G401 (cell line): ENCODE measurements around the gene RPL13. TPM values are rescaled to one million over a fixed set of nuclear protein-coding genes. Genes with fewer than 3 reads are reported as not detected.

Source experiments
- DNase-seq: peaks from one replicate; pipeline ENCODE4 v3.0.0-alpha.2; 2015; ENCODE audit warnings: low spot score
- in situ Hi-C: cut with HindIII; loops from 2 replicates; pipeline ENCODE4 v1.10.0; 2016; ENCODE audit warnings: low sequenced_read_pairs, mixed read lengths
- total RNA-seq: library from RNA; depleted of rRNA; stranded (reverse); fragments of >200 nt; shearing (Covaris generic); gene quantifications from 2 replicates; pipeline ENCODE4 v1.2.3, GENCODE V29; 2014

RPL13 gene
- total RNA-seq, 1 experiment from 2014 or later: 5,258 TPM

DNA sequence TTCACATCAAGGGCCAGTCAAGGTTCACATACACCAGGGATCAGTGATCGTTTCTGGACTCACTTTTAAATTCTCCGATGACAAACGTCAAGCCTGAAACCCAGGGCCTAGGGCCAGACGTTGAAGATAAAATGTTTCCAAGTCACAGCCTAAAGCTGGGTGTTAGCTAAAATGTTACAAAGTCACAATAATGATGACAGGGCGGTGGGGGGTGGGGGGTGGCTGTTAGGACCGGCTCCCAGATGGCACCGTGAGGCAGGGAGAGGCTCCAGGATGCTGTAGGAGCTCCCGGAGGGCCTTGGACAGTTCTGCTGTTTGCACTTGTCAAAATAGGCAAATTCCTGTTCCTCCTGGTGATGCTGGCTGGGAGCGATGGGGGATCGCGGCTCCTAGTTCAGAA is 16.4 kb upstream of the RPL13 start:
- DNase-seq: no peak
- in situ Hi-C loops: no loop called here

DNA sequence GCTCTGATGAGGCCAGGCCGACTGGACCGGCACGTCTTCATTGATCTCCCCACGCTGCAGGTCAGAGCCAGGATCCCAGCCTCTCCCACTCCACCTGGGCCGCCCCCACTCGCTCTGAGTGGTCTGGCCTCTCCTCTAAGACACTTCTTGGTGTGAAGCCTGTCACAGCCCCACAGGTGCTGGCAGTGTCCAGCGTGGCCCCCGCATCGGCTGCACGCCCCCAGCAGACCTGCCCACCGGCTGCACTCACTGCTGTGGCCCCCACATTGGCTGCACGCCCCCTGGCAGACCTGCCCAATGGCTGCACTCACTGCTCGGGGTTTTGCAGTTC is 15.8 kb upstream of the RPL13 start:
- DNase-seq: no peak
- in situ Hi-C loops: no loop called here

DNA sequence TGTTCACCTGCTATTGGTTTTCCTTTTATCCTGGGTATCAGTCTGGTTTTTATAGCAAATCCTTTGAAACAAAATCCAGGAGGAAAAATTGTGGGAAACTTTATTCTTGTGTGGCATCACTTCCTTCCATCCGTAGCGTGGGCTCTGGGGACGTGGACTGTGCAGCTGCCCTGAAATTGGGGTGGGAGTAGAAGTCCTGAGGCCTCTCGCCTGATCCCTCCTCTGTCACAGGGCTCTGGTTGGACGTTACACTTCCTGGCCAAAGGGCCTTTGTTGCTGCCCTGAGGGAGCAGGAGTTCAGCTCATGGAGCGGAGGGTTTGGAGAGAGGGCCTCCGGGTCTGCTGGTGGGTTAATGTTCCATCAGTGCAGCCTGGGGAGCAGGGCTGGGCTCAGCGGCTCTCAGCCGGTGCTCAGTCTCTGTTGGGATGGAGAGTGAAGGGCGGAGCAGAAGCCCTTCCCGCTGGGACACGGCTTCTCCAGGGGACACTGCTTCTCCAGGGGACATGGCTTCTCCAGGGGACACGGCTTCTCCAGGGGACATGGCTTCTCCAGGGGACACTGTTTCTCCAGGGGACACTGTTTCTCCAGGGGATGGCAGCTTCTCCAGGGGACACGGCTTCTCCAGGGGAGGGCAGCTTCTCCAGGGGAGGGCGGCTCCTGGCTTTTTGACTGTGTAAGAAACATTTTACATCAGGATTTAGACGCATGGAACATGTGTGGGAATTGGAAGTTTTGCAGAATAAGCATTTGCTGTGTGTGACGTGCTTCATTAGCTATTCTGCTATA is 15.2 kb upstream of the RPL13 start:
- DNase-seq: no peak
- in situ Hi-C loops: no loop called here

DNA sequence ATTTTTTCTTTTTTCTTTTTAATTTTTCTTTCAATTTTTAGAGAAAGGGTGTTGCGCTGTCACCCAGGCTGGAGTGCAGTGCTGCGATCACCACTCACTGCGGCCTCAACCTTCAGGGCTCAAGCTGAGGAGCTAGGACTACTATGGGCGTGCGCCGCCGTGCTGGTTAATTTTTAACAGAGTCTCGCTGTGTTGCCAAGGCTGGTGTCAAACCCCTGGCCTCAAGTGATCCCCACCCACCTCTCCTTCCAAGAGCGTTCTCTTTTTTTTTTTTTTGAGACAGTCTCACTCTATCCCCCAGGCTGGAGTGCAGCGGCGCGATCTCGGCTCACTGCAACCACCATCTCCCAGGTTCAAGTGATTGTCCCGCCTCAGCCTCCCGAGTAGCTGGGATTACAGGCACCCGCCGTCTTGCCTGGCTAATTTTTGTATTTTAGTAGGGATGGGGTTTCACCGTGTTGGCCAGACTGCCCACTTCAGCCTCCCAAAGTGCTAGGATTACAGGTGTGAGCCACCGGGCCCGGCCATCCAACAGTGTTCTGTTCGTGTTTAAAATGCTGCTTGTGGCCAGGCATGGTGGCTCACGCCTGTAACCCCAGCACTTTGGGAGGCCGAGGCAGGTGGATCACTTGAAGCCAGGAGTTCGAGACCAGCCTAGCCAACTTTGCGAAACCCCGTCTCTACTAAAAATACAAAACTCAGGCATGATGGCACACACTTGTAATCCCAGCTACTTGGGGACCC is 14.5 kb upstream of the RPL13 start:
- DNase-seq: no peak
- in situ Hi-C loops: no loop called here

DNA sequence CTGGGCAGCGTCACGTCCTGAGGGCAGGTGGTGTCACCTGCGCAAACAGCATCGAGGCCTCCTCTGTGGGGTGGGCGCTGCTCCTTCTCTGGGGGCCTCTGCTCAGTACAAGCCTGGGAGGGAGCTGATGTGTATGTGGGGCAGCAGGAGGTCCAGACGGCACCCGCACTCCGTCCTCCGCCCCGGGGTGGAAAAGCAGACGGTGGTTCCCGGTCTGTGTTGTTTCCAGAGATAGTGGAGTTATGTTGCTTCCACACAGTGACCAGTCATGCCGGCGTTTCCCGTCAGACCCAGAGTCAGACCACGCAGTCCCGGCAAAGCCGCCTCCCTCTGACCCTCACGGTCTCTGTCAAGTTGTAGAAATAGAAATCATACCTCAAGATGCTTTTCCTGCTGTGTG is 13.7 kb upstream of the RPL13 start:
- no peak for DNase-seq
- in situ Hi-C loops: no loop called here

DNA sequence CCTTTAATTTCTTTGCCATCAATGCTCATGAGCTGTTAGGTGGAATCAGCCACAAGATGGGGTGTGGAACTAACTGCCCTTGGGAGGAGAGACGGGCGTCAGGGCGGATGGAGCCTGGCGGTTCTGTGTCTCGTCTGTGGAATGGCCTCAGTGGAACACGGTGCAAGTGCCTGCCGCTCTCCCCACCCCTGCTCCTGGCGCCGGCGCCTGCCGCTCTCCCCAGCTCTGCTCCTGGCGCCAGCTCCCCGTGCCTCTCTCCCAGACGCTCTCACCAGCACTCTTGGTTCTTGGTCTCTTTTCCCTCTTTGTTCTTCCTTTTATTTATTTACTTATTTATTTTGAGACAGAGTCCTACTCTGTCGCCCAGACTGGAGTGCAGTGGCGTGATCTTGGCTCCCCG is 13.2 kb upstream of the RPL13 start:
- in situ Hi-C loops: no loop called here
- DNase-seq: no peak

DNA sequence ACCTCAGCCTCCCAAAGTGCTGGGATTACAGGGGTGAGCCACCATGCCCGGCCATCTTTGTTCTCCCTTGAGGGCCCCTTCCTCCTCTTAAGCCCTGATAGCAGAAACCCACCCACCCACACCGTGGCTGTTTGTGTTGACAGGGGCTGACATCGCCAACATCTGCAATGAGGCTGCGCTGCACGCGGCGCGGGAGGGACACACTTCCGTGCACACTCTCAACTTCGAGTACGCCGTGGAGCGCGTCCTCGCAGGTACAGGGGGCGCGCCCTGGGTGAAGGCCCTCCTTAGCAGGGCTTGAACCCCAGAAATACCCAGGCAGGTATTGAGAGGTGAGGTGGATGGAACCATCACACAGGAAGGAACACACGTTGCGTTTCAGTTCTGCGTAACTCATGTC is 12.6 kb upstream of the RPL13 start:
- DNase-seq: no peak
- in situ Hi-C loops: no loop called here

DNA sequence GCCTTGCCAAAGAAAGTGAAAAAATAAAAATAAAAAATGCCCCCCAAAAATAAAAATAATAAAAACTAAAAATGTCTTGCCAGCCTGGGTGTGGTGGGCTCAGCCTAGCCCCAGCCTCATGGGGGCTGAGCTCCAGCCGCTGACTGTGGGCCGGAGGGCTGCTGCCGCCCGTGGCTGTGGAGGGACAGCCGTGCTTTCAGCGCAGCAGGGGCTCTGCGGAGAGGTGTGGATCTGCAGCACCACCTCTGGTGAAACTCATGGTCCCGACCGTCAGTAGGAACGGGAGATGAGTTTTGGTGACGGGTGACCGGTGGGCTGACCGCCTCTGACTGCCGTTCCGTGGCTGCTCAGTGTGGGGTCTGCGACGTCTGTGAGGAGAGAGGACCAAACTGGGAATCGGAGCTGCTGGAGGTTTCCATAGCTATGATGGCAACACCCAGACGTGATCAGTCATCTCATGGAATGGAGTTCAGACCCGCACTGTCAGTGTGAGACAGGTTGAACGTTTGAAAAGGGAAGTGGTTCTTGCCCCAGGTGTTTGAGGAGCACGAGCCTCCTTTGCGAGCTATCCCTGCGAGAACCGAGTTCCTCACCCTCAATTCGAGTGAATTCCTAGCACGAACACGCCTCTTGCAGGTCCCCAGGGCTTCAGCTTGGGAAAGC is 12.0 kb upstream of the RPL13 start:
- in situ Hi-C loops: no loop called here
- no peak for DNase-seq

DNA sequence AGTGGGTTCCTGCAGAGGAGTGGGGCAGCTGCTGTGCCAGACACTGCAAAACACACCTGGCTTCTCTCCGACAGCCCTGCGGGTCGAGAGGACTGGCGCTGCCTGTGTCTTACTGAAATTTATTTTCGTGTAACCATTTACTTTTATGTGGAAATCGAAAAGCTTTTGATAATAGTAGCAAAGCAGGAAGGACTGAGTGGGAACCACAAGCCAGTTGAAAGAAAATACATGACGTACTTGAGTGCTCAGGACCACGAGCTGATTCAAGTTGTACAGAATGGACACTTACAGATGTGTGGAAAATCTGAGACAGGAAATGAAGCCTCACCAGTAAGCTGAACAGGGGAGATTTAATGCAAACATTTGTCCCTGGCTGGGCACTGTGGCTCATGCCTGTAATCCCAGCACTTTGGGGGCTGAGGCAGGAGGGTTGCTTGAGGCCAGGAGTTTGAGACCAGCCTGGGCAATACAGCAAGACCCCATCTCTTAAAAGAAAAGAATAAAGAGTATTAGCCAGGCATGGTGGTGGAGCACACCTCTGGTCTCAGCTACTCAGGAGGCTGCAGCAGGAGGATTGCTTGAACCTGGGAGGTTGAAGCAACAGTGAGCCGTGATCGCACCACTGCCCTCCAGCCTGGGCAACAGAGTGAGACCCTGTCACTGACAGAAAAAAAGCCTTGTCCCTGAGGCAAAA is 11.3 kb upstream of the RPL13 start:
- in situ Hi-C loops: no loop called here
- DNase-seq: no peak

DNA sequence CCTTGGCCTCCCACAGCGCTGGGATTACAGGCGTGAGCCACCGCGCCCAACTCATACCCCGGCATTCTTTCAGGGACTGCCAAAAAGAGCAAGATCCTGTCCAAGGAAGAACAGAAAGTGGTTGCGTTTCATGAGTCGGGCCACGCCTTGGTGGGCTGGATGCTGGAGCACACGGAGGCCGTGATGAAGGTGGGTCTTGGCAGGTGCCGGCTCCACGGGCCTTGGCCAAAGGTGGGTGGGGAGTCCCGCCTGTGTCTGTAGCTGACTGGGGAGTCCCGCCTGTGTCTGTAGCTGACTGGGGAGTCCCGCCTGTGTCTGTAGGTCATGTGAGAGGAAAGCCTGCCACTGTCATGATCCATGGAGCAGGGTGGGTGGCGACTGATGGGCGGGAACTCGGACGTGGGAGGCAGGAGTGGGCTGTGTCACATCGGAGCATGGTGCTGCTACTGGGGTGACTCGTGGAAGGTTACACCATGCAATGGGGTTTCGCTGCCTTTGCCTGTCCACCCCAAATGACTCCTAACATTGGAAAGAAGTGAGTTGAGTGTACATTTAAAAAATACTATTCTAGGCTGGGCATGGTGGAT is 10.0 kb upstream of the RPL13 start:
- DNase-seq: no peak
- in situ Hi-C loops: no loop called here

DNA sequence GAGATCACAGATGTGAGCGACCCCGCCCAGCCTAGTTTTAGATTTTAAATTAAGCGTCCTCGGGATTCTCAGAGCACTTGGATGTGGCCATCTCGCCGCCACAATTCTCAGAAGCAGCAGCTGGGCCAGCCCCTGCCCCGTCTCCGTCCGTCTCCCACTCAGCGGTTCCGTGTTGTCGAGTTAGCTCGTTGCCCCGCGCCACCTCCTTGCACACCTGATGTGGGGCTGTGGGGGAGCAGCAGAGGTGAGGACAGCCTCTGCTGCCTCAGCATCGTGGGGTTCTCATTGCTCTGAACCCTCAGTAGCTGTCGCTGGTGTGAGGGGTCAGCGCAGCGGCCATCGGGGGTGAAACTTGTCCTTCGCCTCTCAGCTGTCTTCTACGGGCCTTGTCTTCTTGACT is 8.2 kb upstream of the RPL13 start:
- in situ Hi-C loops: no loop called here
- no peak for DNase-seq

DNA sequence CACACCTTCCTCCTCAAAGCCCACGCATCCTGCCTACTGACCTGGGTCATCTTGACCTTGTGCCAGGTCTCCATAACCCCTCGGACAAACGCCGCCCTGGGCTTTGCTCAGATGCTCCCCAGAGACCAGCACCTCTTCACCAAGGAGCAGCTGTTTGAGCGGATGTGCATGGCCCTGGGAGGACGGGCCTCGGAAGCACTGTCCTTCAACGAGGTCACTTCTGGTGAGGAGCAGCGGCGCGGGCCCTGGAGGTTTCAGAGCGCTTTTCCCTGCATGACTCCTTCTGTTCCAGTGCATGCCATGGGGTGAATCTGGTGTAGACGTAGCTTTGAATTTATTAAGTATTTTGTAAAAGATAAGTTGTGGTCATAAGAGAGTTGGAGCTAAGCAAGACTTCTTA is 7.6 kb upstream of the RPL13 start:
- in situ Hi-C loops: no loop called here
- DNase-seq: no peak

DNA sequence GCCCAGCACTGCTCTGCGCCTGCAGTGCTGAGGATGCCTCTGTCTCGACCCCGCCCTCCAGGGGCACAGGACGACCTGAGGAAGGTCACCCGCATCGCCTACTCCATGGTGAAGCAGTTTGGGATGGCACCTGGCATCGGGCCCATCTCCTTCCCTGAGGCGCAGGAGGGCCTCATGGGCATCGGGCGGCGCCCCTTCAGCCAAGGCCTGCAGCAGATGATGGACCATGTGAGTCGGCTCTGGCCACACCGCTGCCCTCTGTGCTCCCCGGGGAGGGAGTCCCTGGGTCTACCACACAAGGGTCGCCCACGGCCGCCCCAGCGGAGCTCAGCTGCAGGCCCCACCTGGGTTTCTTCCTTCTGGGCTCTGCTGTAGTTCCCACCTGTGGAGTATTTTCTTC is 6.7 kb upstream of the RPL13 start:
- no peak for DNase-seq
- in situ Hi-C loops: no loop called here

DNA sequence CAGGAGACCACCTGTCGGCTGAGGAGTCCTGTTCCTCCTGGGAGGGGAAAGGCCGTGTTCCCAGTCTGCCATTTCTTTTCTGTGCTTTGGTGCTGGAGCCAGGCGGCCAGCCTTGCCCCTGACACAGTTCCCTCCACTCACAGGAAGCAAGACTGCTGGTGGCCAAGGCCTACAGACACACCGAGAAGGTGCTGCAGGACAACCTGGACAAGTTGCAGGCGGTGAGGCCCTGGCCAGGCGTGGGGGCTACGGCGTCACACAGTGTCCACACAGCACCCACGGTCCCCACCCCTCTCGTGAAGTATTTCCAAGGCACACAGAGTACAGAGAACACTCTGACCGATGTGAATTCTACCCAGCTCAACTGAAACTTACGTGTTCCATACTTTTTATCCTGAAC is 6.1 kb upstream of the RPL13 start:
- DNase-seq: no peak
- in situ Hi-C loops: no loop called here

DNA sequence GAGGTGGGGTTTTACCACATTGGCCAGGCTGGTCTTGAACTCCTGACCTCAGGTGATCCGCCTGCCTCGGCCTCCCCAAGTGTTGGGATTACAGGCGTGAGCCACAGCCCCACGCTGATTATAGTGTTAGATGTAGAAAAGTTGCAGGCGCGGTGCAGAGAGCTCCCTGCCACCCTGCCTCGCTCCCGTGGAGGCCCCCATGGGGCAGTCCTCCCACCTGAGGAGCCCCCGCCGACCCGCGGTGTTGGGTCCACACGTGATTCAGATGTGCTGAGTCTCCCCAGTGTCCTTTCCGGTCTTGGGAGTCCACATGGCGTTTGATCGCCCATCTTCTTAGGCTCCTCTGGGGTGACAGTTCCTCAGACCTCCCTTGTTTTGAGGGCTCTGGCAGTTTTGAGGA is 5.2 kb upstream of the RPL13 start:
- no peak for DNase-seq

DNA sequence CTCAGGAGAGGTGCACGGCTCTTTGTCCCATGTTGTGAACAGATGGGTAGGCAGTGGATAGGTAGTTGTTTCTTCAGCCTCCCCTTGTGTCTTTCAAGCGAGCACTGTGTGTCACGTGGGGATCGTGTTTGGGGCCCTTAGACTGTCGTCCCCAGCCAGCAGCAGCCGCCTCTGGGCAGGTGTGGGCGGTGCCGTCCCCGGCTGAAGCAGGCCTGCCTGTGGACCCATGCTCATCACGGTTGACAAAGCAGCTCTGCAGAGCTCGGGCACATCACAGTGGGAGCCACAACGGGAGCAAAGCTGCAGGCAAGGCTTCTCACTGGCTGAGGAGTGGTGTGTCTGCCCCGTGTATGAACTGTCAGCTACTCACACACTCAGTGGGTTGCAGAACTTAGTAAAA is 4.7 kb upstream of the RPL13 start:
- DNase-seq: no peak
- in situ Hi-C loops: no loop called here

More for the DNA sequence above, 5.2 kb upstream of the RPL13 start:
- in situ Hi-C loops: no loop called here

DNA sequence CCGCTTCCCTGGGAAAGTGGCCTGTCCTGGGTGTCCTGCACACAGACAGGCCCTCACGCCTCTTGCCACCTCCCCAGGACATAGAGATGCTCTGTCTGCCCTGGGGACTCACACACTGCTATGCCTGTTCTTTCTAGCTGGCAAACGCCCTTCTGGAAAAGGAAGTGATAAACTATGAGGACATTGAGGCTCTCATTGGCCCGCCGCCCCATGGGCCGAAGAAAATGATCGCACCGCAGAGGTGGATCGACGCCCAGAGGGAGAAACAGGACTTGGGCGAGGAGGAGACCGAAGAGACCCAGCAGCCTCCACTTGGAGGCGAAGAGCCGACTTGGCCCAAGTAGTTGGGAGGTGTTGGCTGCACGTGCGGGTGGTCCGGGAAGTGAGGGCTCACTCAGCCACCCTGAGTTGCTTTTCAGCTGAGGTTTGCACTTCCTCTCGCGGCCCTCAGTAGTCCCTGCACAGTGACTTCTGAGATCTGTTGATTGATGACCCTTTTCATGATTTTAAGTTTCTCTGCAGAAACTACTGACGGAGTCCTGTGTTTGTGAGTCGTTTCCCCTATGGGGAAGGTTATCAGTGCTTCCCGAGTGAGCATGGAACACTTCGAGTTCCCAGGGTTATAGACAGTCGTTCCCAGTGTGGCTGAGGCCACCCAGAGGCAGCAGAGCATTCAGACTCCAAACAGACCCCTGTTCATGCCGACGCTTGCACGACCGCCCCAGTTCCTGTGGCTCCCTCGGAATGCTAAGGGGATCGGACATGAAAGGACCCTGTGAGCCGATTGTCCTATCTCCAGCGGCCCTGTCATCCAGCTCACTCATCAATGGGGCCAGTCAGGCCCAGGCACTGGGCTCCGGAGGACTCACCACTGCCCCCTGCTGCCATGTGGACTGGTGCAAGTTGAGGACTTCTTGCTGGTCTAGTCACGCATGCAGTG is 3.5 kb upstream of the RPL13 start:
- DNase-seq: peak; percentile 55
- in situ Hi-C loops: no loop called here

DNA sequence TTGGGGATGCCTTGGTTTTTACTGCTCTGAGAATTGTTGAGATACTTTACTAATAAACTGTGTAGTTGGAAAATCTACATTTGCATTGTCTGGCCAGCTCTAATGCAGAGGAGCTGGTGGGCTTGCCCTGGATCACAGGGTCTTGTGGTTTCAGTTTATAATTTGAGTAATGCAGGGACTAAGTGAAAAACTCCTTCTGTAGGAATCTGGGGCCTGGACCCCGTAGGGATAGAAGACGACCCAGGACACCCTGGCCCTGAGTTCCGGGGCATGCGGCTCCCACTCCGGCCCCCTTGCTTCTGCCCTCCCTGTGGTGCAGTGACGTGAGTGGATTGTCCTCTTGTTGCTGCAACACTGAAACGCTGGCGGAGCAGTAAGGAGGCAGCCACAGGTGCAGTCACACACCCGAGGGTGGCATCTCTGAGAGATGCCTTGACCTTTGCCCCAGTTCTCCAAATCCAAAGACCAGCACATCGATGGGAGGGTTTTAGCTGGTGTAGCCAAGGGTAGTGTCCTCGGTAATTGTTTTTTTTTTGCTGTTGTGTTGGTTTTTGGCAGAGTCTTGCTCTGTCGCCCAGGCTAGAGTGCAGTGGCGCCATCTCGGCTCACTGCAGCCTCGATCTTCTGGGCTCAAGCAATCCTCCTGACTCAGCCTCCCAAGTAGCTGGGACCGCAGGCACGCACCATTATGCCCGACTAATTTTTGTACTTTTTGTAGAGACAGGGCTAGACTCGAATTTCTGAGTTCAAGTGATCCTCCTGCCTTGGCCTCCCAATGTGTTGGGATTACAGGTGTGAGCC is 2.6 kb upstream of the RPL13 start:
- in situ Hi-C loops: no loop called here
- no peak for DNase-seq
